Stimulated activated CD8-positive, alpha-beta memory T cell treated with anti-CD3 and anti-CD28 coated beads, Interleukin-15, amount 100 ng/mL, for 24 hours (primary cell): ENCODE data around the gene ATAD3A.
"Not testable (repeated sequence)": the region's sequence is repeated elsewhere in the genome, so short reads cannot be mapped to it uniquely, and the experiment has no call there.

ENCODE experiments used
- DNase-seq: peaks from one replicate; pipeline ENCODE4 v3.0.0-alpha.2; 2020; ENCODE audit warnings: low read depth

The ATAD3A gene

DNA sequence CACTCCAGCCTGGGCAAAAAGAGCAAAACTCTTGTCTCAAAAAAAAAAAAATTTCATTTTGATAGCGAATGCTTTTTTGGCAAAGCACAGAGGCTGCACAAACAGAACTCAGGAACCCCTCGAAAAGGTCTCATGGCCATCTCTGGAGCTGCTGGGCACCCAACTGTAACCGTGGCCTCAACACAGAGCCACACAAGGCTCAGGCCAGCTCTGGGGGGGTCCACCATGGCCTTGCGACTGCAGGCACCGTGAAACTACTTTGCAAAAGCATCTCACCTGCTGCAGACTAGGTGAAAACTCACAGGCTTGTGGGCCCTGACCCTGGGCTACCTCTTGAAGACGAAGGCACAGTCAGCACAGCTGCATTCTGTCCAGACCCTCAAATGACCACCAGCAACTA is 44.5 kb downstream of the ATAD3A start:
- DNase-seq, result no peak

DNA sequence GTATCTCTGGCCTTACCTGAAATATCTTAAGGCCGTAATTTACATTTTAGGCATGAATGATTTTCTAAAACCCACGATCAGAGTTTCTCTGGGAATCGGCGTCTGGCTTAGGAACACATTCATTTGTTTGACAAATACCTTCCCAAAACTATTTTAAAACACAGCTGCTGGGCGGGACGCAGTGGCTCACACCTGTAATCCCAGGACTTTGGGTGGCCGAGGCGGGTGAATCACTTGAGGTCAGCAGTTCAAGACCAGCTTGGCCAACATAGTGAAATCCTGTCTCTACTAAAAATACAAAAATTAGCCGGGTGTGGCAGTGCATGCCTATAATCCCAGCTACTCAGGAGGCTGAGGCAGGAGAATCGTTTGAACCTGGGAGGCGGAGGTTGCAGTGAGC is 45.0 kb downstream of the ATAD3A start:
- DNase-seq, result not testable (repeated sequence)

DNA sequence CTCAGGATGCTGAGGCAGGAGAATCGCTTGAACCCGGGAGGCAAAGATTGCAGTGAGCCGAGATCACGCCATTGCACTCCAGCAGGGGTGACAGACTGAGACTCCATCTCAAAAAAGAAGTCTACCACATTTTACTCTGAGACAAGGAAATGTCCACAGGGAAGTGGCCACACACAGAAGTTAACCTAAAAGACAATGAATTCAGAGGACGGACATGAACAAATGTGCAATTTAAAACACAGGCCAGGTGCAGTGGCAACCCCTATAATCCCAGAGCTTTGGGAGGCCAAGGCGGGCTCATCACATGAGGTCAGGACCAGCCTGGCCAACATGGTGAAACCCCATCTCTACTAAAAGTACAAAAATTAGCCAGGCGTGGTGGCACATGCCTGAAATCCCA is 45.7 kb downstream of the ATAD3A start:
- DNase-seq, result not testable (repeated sequence)

DNA sequence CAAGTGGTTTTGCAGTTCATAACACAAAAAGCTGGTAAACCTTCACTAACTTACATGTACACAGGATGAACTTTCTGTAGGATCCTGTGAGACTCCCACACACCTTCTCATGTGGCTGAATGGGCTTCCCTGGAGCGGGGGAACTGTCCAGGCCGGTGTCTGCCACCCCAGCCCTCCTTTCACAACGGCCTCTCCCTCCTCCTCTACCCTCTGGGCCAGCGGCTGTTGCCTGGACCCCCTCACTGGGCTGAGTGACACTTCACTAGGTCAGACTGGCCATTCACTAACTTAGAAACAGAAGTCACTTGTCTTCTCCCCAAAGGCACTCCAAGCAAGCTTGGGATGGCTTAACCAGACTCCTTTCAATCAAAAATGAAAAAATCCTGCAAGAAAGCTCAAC is 46.6 kb downstream of the ATAD3A start:
- DNase-seq, result no peak

DNA sequence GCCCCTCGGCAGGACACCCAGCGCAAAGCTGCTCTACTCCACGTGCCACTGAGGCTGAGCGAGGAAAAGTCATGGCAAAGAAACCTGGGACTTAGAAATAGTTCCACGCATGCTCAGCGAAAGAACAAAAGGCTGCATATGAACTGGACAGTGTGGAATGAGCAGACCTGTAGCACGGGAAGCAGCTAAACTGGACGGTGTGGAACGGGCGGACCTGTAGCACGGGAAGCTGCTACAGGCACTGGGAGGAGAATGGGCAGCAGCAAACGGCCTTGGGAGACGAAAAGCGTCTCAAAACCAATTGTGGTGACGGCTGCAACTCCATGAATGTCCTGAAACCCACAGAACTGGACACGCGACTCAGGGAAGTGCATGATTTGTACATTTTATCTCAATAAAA is 47.1 kb downstream of the ATAD3A start:
- no peak for DNase-seq

DNA sequence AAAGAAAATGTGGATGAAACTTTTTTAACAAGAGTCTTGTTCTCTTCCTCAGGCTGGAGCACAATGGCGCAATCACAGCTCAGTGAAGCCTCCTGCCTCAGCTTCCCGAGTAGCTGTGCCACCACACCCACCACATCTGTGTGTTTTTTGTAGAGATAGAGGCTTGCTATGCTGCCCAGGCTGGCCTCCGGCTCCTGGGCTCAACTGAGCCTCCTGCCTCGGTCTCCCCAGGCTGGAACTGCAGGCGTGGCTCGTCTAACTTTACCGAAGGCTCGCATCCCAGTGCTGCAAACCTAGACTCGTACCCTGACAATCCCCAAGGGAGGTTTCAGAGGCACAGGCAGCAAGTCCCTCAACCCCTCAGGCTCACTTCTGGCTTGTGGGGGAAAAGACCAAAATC is 48.2 kb downstream of the ATAD3A start:
- no peak for DNase-seq

DNA sequence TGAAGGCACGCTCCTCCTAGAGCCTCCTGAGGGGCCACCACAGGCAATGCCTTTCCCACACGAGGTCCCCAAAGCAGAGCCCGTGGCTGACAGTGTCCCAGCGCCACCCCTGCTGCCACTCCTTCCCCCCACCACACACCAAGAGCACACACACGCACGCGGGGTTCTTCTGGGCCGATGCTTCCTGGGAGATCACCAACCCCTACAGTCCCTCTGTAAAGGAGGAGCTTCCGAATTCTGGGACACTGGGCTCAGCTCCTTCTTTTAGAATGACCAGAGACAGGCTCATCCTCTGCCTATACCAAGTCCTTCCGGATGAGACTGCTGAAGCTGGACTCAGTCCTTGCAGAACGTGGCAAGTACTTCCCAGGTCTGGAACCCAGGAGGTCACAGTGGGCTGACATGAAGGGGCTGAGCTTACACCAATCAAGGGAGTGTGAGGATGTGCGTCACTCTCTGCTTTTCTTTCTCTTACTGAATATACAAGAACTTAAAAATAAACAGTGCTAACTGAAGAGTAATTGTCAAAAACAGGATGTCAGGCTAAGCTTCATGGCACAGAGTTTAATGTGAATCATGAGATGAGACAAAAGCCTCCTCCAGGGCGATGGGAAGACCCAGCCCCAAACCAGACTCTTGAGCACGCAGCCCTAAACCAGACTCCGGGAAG is 50.0 kb downstream of the ATAD3A start:
- DNase-seq, result no peak

DNA sequence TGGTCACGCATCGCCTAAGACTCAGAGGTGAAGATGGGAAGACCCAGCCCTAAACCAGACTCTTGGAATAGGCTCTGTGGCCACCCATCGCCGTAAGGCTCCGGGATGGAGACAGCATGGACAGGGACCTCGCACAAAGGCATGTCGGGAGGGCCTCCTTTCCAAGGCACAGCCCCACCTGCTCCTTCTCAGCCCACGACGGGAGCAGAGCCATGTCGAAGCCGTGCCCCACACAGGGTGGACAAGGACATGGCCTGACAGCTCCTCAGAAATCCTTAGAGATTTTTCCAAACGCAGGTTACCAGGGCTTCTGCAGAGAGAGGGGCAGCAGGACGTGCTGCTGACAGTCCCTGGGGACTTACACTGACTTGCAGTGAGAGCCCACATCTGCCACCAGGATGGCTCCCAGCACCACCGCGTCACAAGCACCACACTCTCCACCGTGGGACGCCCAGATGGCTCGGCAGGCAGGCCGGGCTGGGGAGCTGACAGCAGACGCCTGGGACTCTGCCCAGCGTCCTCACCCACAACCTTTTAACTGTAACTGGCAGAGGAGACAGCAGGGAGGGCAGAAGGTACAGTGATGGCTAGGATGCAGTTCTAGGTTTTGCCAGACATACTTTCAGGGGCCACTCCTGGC is 50.7 kb downstream of the ATAD3A start:
- DNase-seq, result no peak

DNA sequence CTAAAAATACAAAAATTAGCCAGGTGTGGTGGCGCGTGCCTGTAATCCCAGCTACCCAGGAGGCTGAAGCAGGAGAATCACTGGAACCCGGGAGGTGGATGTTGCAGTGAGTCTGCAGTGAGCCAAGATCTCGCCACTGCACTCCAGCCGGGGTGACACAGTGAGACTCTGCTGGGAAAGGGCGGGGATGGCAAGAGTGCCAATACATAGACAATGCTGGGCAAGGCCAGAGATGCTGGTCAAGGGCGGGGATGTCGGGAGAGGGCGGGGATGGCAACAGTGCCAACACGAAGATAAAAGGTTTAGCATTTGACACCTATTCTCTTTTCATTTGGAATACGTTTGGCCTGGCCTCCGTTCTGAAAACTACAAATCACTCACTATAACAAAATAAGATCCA is 51.7 kb downstream of the ATAD3A start:
- DNase-seq, result no peak

DNA sequence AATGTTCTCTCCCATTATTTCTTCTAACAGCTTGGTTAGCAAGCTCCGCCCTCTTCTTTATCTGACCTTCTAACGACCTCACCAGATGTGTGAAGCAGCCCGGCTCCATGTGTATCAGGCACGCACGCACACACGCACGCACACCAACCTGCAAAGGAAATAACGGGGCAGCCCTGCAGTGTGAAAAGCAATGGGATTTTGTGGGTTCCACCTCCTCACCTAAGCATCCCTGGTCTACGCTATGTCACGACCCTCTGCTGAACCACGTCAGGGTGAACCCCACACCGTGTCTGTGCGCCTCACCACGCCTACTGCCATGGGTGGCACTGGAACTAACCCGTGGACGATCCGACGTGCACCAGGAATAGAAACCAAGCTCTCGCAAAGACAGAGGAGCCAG is 52.3 kb downstream of the ATAD3A start:
- no peak for DNase-seq

DNA sequence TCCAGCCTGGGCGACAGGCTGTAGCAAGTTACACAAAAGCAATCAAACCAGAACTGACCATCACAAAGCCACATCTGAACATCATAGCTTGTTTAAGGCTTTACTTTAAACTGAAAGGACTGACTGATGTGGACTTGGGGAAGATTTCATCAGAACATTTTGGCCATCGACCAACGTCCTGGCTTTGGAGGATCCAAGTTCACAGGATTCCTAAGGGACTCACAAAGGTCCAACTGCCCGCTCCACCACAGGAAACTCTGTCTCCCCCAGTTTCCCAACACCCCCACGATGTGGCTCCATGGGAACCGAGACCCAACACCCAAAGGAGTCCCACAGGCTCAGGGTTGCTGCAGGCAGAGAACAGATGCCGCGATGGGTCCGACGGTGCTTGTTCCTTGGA is 53.4 kb downstream of the ATAD3A start:
- DNase-seq, result no peak

DNA sequence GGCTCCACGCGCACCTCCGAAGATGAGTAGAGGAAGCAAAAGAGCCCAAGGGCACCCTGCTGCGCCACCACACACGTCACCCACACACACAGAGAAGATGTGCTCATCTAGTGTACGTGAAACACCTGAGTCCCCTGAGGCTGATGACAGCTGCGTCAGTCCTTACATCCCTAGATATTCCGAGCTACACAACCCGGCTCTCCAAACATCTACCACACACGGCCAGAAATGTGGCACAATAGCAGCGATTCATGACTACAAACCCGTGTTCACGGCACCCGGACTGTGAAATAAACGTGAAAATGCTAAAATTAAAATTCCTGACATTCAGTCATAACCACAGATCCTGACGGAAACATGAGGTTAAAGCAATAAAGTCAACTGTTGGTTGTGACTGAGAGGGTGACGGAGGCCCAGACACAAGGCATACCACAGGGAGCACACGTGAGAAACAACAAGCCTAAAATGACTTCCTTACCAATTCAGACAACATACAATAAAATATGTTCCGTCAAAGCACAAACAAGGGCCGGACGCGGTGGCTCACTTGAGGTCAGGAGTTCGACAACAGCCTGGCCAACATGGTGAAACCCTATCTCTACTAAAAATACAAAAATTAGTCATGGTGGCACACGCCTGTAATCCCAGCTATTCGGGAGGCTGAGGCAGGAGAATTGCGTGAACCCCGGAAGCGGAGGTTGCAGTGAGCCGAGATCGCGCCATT is 55.4 kb downstream of the ATAD3A start:
- DNase-seq, result no peak

DNA sequence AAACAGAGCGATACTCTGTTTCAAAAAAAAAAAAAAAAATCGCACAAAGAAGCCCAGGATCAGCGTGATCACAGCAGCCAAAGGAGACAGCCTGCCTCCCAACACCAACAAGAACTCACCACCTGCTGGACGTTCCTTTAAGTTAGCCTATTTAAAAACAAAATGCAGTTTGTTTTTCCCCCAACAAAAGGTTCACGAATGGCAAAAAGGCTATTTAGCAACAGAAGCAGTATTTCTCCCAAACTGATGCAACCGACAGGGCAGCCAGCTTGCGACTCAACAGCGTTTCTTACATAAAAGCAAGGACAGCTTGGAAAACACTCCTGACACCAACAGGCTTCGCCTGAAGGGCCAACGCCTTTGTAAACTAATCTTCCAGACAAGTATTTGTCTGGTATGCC is 55.9 kb downstream of the ATAD3A start:
- DNase-seq, result no peak

DNA sequence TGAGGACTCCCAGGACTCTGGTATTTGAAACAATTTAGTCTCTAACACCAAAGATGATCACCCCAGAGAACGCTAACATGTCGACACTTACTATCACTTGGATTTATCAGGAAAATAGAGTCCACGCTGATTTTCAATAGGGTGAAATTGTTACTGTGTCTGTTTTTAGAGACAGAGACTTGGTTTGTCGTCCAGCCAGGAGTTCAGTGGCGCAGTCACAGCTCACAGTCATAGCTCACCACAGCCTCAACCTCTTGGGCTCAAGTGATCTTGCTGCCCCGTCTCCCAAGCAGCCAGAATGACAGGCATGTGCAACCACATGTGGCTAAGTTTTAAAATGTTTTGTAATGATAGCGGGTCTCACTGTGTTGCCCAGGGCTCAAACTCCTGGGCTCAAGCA is 57.4 kb downstream of the ATAD3A start:
- no peak for DNase-seq

DNA sequence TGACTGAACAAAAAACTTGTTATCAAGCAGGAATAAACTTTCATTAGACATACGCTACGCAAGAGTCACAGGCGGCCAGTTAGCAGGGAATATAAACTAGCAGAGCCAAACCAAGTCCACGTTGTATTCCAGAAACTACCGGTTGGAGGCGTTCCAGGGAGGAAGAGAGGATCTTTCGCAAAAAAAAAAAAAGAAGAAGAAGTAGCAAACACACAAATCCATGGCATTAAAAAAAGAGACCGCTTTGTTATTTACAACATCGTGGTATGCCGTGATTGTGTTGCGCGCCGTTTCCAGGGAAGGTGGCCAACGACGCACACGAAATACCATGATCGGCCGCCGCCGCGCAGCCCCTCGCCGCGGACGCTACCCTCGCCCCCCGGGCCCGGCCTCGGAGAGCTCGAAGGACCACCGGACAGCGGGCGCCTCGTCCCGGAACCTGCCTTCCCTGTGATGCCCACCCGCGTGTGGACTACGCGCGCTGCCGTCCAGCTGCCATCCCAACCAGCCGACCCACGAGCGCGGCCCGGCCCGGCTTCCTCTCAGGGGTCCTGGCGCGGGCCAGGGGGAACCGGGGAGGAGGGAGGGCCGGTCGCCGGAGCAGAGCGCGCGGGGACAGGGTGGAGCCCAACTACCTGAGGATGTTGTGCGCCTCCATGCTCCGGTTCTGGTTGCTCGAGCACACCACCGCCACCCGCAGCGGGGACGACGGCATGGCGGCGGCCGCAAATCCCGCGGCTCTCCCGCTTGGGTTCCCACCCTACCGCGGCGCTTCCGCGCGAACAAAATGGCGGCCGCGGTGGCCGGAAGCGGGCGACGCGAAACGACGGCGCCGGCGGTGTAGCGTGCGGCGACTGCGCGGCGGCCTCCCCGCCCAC is 62.1 kb downstream of the ATAD3A start:
- peak; percentile 42 for DNase-seq

DNA sequence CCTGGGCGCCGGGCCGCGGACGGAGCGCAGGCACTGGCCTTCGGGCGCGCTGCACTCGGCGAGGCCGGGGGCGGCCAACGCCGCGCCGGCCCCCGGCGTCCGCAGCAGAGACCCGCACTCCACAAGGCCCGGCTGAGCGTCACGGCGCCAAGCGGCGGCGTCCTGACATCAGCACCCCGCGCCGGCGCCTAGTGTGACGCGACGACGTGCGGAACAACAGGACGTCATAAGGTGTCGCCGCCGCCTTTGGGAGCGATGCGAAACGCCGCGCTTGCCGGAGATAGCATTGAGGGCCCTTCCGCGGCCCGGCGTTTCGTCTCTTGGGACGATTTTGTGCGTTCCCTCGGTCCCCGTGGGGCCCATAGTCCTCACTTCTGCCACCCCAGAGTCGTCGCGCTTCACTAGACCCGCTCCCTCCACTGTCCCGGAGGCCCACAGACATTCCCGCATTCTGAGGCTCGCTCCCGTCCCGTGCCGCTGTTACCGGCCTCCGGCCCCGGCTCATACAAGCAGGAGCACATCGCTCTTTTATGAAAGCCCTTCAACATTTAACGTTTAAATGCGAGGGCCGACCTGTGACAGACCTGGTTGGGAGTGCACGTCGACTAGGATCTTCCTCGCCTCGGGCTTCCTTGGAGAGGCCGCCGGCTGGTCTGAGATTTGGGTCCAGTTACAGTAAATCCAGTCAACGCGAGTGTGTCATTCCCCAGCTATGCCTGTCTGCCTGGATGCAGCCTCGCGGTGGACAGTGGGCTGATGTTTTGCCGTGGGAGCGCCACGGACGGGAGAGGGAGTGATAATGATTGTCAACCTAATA is 63.0 kb downstream of the ATAD3A start, which contains the start of gene SSU72:
SSU72 (minus strand) TSS at position 143 of the 817 bp plus-strand sequence. CDS start 306 bp downstream, outside the sequence.
- peak; percentile 83 for DNase-seq

DNA sequence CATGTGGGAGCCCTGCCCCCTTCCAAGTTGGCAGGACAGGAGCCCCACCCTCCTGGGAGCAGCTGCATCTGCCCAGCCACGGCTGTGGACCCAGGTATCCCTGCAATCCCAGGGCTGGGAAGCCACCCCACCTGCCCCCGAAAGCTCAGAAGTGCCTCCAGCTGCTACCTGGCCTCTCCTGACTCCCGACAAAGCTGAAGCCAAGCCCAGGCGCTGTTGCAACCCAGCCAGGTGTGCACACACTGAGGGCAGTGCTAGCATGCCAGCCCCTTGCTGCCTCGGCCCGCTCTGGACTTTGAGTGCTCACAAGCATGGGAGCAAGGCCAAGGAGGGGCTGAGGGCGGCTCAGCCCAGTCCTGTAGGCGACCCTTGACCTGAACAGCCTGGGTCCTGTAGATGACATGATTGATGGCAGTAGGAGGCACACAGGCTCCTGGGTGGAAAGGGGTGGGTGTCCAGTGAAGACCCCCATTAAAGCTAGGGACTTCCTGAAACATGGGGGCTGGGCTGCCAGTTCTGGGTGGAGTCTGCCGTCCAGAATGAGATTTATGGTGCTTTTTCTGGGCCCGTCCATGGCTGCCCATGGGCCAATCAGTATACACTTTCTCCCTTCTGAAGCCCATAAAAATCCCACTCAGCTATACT is 65.5 kb downstream of the ATAD3A start:
- no peak for DNase-seq

DNA sequence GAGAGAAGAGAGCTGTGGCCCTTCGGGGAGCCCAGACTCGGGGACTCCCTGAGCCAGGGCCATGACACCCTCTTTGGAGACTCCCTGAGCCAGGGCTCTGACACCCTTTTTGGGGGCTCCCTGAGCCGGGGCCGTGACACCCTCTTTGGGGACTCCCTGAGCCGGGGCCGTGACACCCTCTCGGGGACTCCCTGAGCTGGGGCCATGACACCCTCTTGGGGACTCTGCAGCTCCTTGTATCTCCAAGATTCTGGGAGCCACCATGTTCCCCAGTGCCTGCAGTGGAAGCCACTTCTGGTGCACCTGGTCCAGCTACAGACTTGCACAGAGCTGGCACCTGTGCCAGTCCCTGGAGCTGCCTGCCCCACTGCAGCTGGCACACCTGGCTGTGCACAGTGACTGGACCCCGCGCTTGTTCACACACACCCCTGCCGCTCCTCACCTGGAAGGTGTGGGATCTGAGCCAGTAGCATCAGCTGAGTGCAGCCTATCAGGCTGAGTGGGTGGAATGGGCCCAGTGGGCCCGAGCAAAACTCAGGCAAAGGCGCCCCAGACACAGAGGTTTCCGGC is 66.5 kb downstream of the ATAD3A start:
- no peak for DNase-seq

DNA sequence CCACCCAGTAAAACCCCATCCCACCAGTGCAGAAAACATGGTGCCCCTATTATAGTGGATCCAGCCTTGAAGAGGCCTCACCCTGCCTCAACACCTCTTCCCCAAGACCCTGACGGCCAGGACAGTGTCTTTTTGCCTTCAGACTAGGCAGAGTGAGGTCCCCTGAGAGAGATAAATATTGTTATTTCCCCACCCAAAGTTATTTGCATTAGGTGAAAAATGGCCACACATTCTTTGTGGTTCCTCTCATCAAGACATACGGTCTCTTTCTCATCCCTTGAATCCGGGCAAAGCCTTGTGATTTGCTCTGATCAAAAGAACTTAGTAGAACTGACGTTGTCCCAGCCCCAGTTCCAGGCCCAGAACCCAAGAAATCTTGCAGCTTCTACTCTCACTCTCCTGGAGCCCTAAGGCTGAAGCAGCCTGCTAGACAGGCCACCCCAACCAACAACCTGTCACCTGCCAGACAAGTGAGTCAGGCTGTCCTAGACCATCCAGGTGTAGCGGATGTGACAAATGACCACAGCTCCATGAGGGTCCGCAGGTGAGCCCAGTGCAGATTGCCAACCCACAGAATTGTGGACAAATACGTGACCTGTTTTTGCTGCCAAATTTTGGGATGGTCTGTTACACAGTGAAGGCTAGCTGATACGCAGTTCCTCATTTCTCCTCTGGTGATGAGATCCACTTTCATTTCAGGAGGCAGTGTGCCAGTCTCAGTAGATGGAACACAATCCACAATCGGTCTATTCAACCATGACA is 70.8 kb downstream of the ATAD3A start:
- DNase-seq, result no peak
